ENCODE data around the gene SPATA18. TPM values are rescaled to one million over a fixed set of nuclear protein-coding genes. Genes with fewer than 3 reads are reported as not detected.

Gene SPATA18
- total and polyA plus RNA-seq, 2 donors (not counting 1 experiment from before 2014, with no cell fraction given), result 7.2 to 20.5 TPM

DNA sequence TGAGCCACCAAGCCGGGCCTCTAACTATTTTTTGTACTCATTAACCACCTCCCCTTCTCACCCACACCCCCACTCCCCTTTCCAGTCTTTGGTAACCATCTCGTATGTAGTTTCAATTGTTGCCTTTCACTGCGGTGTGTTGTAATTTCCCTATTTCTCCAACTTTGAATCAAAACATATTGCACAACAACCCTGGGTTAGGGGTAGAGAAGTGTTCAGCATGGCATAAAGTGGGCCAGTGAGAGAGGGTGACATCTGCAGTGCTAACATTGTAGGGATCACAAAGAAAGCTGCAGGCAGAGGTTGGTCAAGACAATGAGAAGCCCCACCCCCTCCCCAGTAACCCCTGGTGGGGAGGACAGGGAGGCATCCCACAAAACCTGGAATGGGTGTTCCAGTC is 92.7 kb downstream of the SPATA18 start:
- no peak overlapping the region for H3K4me2 ChIP-seq (ENCODE audit: extremely low read depth, insufficient read depth, low read length)
- H3K36me3 ChIP-seq (ENCODE audit: control insufficient read depth, insufficient read depth, low read length), result no peaks in the 10 kb centered on the region
- H3K4me3 ChIP-seq (replicated peaks in 1 of 4; ENCODE audit: control extremely low read depth in 1 of 4, insufficient read depth in 1 of 4, low read depth in 3 of 4, low read length in 4 of 4), result no peak overlapping the region
- H3K79me2 ChIP-seq (ENCODE audit: control insufficient read depth, insufficient read depth, low read length), result no peaks in the 10 kb centered on the region
- no peak overlapping the region for H3K27ac ChIP-seq (ENCODE audit: insufficient read depth, low read length)
- no peak overlapping the region for H2AFZ ChIP-seq (ENCODE audit: low read length)
- no peaks in the 10 kb centered on the region for H3K9me3 ChIP-seq (ENCODE audit: control insufficient read depth, insufficient read depth, low read depth, low read length)
- H3K9ac ChIP-seq (ENCODE audit: insufficient read depth, low read length), result no peak overlapping the region
- no peaks in the 10 kb centered on the region for H4K20me1 ChIP-seq (ENCODE audit: control insufficient read depth, extremely low read depth, insufficient read depth, low read length)
- no peaks in the 10 kb centered on the region for H3K4me1 ChIP-seq (ENCODE audit: control insufficient read depth, extremely low read depth, insufficient read depth, low read length)
- DNase-seq (ENCODE audit: low read depth in 2 of 2), result no peak
- no peaks in the 10 kb centered on the region for H3K27me3 ChIP-seq (ENCODE audit: control insufficient read depth, insufficient read depth, low read length)
- TF ChIP-seq, protein P1, sequence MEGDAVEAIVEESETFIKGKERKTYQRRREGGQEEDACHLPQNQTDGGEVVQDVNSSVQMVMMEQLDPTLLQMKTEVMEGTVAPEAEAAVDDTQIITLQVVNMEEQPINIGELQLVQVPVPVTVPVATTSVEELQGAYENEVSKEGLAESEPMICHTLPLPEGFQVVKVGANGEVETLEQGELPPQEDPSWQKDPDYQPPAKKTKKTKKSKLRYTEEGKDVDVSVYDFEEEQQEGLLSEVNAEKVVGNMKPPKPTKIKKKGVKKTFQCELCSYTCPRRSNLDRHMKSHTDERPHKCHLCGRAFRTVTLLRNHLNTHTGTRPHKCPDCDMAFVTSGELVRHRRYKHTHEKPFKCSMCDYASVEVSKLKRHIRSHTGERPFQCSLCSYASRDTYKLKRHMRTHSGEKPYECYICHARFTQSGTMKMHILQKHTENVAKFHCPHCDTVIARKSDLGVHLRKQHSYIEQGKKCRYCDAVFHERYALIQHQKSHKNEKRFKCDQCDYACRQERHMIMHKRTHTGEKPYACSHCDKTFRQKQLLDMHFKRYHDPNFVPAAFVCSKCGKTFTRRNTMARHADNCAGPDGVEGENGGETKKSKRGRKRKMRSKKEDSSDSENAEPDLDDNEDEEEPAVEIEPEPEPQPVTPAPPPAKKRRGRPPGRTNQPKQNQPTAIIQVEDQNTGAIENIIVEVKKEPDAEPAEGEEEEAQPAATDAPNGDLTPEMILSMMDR (conservative IDR thresholded peaks at IDR 0.05 in 1 of 2, IDR thresholded peaks at IDR 0.05 in 1 of 2; ENCODE audit: low read depth in 1 of 2, low read length in 2 of 2), result no peak

DNA sequence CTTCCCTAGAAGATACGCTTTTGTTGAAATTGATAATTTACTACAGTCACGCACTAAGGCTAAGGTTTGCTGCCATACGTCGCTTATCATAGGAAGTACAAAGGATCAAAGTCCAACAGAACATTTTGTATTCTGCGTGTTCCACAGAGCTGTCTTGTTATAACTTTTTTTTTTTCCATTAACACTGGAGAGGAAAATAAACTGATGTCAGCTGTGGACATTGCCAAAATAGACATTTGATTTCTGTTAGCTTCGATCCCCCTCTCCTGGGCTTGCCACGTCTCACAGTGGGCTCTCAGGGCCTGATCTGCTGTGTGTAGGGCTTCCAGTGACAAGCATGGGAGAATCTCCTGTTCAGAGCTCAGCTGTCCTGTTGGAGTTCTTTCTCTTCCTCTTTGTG is 93.3 kb downstream of the SPATA18 start:
- Histone ChIP-seq H3K36me3 (ENCODE audit: control insufficient read depth, insufficient read depth, low read length) (no peaks in the 10 kb centered on the region), H3K9ac (ENCODE audit: insufficient read depth, low read length) (no peak overlapping the region), H3K79me2 (ENCODE audit: control insufficient read depth, insufficient read depth, low read length) (no peaks in the 10 kb centered on the region), H3K9me3 (ENCODE audit: control insufficient read depth, insufficient read depth, low read depth, low read length) (no peaks in the 10 kb centered on the region), H3K4me3 (replicated peaks in 1 of 4; ENCODE audit: control extremely low read depth in 1 of 4, insufficient read depth in 1 of 4, low read depth in 3 of 4, low read length in 4 of 4) (no peak overlapping the region), H3K27ac (ENCODE audit: insufficient read depth, low read length) (no peak overlapping the region), H3K4me1 (ENCODE audit: control insufficient read depth, extremely low read depth, insufficient read depth, low read length) (no peaks in the 10 kb centered on the region), H4K20me1 (ENCODE audit: control insufficient read depth, extremely low read depth, insufficient read depth, low read length) (no peaks in the 10 kb centered on the region), H2AFZ (ENCODE audit: low read length) (no peak overlapping the region), H3K27me3 (ENCODE audit: control insufficient read depth, insufficient read depth, low read length) (no peaks in the 10 kb centered on the region), H3K4me2 (ENCODE audit: extremely low read depth, insufficient read depth, low read length) (no peak overlapping the region)
- TF ChIP-seq EZH2 (IDR thresholded peaks at IDR 0.05; ENCODE audit: low read length, missing control alignments), result no peak
- DNase-seq (ENCODE audit: low read depth in 2 of 2), result no peak

Other genes starting within 250 kb of the SPATA18 start
- 50.7 and 52.4 TPM in 2 replicates for gene DCUN1D4, start 208.2 kb upstream of the SPATA18 start, total RNA-seq
- gene DCUN1D4, start 208.2 kb upstream of the SPATA18 start, polyA plus RNA-seq, result 35.5 and 44.3 TPM in 2 replicates
- gene LRRC66, start 30.9 kb upstream of the SPATA18 start, total RNA-seq, result 0.51 and 0.83 TPM in 2 replicates
- 0.17 and 0.27 TPM in 2 replicates for gene LRRC66, start 30.9 kb upstream of the SPATA18 start, polyA plus RNA-seq
- gene SGCB, start 13.0 kb upstream of the SPATA18 start, total RNA-seq, result 24.9 and 45.9 TPM in 2 replicates
- gene SGCB, start 13.0 kb upstream of the SPATA18 start, polyA plus RNA-seq, result 55.3 and 72.2 TPM in 2 replicates

Data from fibroblast of lung (primary cell).